Measurements from ENCODE around the gene CIB2.
A peak's percentile ranks its signal among the peaks of the same experiment; 100 is the strongest.

The CIB2 gene

DNA sequence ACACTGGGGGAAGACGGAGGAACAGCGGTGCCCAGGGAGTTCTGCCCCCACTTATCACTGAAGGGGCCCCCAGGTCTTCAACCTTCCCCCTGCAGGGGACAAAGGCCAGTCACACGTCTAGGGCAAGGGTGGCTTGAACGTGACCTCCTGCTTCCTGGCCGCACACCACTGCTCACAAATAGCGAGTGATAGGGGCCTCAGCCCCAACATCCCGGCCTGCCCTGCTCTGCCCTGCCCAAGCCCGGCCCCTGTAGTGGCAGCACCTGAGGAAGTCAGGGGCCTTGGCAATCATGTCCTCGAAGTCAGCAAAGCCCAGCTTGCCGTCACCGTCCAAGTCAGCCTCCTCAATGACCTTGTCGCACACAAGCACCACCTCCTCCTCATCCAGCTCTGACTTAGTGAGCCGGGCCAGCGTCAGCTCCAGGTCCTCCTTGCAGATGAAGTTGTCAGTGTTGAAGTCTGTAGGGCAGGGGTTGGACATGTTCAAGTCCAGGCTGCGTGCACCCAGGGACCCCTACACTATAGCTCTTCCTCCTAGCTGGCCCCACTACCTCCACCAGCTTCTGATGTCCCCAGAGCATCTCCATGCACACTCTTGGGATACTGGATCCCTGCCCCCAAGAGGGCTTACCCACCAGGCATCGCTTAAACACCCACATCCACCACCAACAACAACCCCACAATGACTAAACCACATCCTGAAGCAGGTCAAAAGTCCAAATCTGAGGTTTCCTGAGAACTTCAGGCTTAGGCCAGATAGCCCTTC lies 25.6 kb downstream of the CIB2 start:
- peak; percentile 45 for DNase-seq

DNA sequence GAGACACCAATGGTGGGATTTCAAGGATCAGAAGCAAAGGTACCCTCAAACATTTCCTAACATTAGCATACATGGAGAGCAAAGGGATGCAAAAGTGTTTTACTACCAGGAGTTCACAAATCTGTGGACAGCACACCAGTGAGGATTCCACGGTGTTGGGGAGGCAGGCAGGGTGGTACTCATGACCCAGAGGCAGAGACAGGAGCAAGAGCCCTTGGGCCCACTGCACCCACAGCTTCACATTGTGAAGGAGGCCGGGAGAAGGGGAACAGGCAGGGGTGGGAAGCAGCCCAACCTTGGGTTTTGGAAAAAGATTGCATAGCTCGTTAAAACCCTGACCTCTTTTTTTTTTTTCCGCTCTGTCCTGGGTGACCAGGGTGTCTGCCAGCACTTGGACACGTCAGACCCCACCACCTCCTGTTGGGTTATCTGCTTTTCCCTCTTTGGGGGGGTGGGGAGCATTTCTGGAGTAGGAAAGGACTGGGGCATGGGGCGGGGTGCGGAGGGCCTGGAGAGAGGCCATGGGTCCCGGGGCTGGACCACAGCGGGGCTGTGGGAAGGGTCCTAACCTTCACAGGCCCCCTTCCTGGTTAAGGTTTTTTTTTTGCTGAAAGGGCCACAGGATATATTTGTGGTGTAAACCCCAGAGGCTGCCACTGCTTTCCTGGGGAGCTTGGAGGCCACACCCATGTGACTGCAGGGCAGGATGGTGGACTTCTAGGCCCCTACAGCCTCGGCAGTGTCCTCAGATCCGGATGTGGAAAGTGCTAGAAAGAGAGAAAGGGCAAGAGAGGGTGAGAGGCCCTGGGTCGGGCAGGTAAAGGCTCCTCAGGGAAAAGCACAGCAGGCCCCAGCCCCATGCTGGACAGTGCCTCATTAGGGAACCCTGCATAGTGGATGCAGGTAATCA lies 26.4 kb downstream of the CIB2 start:
- peak; percentile 35 for DNase-seq

DNA sequence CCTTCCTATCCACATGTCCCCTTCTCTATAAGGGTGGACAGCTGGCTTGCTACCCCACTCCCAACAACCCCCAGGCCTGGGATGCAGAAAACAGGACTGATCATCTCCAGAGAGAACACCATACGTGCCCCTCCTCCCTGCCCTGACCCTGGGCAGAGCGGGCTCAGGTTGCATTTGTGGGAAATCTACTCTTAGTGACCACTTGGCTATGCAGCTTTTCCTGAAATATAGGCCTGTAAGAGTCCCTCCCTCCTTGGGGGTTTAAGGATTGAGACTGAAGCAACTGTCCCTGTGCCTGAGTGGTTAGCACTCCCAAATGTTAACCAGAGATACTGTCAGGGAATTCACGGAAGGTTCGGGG lies 27.1 kb downstream of the CIB2 start:
- DNase-seq, result no peak

DNA sequence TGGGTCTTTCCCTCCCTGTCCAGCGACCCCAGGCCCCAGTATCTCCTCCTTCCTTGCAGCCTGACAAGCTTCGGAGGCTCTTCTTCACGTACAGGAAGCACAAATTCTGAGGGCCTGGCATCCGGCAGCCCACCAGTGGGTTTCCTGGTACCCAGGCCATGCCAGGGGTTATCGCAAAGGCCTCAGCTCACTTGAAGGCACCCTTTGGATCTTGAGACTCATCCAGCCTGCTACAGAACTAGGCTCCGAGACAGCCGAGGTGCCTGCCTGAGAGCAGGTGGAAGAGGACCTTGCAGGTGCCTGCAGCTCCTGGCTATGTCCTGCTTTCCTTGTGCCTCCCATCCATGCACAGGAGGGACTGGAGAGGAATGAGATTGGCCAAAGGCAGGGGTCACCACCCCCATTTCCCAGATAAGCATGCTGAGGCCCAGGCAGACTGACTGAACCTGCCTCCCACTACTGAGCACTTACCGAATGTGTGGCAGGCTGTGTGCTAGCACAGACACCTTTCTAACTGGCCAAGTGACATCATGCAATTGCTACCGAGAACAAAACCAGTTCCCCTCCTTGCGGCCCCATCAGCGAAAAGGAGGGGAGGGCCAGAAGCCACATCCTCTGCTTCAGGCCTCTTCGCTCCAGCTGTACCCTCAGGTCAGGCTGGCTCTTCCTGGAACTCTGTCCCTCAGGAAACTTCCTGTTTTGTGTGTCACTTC lies 27.7 kb downstream of the CIB2 start:
- DNase-seq, result peak; percentile 61

DNA sequence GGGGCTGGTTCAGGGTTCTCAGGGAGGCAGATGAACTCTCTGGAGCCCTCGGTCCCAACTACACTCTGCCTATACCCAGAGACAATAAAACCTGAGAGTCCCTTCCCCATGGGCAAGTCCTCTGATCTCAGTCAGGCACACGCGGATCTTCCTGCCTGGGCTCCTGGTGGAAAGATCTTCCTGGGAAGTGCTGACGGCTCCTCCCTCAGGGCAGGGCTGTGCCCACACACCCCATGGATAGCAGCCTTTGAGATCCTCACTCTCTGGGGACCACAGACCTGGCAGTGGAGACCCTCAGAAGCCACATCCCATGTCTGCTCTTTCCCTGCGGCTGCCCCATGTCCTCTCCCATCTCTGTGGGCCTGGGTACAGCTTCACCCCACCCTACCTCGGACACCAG lies 28.5 kb downstream of the CIB2 start:
- DNase-seq, result peak; percentile 49

DNA sequence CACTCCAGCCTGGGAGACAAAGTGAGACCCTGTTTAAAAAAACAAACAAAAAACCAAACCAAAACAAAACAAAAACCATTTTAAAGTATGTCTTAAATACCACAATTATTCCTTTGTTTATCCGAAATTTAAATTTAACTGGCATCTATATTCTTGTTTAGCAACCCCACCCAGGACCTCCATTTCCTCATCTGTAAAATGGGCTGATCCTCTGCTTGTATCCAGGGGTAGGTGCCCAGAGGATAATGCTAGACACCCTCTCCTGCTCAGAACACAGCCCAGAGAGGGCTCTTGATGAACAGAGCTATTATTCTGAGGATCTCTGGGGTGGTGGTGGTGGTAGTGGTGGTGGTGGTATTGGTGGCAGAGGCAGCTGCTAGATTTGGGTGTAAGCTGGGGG lies 29.0 kb downstream of the CIB2 start:
- DNase-seq, result no peak

DNA sequence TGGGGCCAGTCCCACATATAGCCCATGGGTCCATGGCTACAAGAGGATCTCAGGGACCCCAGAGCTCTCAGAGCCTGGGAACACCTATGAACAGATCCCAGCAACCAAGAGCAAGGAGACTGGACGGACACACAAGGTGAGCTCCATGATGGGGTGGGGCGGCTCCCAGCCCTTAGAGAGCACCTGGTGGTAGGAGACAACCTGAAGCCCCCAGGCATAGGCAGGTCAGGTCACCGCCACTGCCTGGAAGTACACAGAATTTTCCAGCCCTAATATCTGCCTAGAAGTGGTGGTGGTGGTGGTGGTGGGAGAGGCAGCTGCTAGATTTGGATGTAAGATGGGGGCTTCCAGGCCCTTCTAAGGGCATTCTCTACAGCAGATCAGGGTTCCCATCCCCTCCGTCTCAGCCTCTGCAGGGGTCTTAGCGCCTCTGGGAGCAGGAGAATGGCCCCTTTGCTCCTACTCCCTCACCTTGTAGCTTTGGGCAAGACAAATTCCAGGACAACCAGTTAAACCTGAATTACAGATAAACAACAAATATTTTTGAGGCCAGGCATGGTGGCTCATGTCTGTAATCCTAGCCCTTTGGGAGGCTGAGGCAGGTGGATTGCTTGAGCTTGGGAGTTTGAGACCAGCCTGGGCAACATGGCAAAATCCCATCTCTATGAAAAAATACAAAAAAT lies 29.7 kb downstream of the CIB2 start:
- DNase-seq, result peak; percentile 67

DNA sequence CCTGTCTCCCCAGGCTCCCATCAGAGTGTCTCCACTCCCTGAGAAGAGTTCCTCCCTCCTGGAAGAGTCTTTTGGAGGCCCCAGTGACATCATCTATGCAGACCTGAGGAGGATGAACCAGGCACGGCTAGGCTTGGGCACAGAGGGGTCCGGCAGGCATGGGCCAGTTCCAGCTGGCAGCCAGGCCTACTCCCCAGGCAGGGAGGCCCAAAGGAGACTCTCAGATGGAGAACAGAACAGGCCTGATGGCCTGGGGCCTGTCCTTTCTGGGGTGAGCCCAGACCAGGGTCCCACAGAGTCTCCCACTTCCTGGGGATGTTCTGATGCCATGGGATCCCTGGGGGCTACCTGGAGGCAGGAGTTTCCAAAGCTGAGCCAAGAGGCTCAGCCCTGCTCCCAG lies 30.4 kb downstream of the CIB2 start:
- DNase-seq, result peak; percentile 45

DNA sequence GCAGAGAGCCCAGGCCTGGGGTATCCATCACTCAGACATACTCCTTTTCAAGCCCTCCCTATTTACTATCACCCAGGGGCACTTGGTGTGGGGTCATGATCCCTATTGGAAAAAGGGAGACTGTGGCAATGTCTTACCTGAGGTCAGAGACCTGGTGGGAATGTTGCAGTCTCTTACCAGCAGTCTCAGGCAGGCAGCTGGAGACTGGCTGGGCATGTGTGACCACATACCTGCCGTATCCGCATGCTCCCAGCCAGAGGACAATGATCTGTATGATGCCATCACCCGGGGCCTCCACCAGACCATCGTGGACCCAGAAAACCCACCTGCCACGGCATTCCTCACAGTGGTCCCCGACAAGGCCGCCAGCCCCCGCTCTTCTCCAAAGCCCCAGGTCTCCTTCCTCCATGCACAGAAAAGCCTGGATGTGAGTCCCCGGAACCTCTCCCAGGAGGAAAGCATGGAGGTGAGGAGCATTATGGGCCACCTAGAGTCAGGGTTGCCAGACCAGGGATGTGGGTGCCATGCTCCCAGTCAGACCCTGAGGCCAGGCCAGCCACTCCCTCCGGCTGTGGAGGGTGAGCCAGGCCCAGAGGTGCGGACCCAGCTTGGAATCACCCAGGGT lies 33.0 kb downstream of the CIB2 start:
- DNase-seq, result peak; percentile 54

DNA sequence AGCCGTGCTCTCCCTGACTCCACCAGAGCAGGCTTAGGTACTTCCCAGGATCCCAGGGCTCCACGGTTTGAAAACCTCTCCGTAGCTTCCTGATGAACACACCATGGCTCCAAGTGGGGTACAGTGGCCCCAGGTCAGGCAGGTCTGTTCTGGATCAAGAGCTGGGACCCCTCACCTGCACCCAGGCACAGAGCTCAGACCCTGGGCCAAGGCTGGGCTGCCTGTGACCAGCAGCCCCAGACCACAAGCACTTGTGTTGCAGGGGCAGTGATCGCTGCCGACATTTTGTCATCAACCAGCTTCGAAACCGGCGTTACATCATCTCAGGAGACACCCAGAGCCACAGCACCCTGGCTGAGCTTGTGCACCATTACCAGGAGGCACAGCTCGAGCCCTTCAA lies 33.6 kb downstream of the CIB2 start:
- peak; percentile 50 for DNase-seq

DNA sequence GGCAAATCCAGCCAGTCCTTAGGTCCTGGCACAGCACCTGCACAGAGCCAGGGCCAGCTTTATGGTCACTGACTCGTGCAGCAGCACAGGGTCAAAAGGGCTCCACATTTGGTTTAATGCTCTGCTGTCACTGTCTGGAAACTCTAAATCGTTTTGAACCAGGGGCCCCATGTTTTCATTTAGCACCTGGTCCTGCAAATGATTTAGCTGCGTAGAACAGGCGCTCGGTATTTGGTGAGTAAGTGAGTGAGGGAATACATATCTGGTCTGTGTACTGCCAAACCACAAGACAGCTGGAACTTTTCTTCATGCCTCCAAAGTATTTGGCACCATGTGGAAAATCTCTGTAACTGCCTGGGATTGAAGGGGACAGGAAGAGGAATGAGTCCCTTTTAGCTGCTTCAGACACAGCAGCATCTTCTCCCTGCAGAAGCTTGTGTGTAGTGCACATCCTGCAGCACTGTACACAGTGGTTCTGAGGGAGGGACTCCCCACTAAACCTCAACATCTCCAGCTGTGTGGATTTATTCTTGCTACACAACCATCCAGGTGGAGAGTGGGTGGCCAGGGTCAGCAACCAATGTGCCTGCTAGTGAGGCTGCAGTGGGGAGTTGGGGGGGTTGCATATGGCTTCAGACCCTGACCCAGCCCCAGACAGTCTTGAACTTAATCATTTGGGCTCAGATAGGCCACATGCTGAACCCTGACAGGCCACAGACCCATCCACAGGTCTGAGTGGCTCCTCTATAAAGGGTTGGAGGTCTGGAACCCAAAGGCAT lies 37.8 kb downstream of the CIB2 start:
- DNase-seq, result no peak

DNA sequence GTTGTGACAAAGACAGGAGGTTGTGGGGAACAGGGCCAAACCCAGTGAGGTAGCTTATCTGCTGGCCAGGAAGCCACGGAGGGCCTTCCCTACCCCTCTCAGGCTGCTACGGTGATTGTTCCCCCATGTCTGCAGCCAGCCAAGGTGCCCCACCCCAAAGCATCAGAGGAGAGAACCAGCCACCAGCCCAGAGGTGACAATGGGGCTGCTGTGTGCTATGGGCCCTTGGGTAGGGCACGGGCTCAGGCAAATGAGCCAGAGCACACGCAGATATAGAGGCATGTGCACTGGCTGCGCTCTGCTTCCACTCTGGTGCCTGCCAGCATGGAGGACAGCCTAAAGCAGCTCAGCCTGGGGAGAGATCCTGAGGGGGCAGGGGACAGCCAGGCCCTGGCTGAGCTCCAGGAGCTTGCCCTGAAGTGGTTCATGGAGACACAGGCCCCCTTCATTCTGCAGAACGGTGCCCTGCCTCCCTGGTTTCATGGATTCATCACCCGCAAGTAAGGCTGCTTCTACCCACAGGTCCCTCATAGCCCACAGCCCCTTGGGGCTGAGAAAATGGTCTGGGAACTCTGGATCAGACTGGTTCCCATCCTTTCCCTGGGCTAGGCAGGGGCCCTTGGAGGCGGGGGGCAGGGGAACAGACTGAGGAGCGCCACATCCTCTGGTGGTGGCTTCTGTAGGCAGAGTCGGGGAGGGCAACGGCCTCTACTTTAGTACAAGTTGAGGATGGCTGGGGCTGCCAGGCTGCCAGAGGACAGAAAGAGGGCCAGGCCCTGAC lies 38.8 kb downstream of the CIB2 start, which contains the start of gene SH2D7:
Gene SH2D7, plus strand, starts transcription at position 301 of the 781 bp plus-strand sequence. Its CDS starts 24 bp downstream, at position 325.
- no peak for DNase-seq

DNA sequence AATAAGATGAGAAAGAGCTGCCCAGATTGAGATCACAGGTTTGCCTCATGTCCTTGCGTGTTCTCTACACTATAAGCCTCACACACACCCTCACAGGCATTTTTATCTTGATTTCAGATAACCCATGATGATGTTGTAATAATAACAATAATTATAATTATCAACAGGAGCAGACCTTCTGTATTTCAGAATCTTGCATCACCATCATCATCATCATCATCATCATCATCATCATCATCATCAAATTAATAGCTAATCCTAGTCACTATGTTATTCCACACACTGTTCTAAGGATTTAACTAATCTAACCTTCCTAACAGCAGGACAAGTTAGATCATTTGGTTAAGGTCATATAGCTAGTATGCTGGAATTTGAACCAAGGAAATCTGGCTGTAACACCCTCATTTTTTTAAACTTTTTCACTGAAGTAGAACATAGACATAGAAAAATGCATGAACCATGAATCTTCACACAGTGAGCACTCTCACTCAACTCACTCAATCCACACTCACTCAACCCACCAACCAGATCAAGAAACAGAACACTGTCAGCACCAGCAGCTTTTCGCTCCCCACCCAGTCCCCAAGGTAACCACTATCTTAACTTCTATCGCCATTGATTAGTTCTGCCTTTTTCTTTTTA lies 40.7 kb downstream of the CIB2 start:
- DNase-seq, result no peak

DNA sequence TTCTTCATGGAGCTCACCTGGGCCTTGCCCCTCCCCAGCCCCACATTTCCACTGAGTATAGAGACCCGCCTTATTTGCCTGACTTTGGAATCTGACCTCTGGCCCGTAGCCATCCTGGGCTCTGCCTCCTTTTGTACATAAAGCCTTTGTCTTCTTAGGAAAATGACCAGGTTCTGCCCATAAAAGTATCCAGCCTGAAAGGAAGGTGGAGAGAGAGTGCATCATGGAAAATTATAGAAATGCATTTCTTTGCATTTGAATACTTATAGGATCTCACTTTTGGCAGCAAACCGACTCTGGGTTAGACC lies 42.5 kb downstream of the CIB2 start:
- DNase-seq, result no peak

DNA sequence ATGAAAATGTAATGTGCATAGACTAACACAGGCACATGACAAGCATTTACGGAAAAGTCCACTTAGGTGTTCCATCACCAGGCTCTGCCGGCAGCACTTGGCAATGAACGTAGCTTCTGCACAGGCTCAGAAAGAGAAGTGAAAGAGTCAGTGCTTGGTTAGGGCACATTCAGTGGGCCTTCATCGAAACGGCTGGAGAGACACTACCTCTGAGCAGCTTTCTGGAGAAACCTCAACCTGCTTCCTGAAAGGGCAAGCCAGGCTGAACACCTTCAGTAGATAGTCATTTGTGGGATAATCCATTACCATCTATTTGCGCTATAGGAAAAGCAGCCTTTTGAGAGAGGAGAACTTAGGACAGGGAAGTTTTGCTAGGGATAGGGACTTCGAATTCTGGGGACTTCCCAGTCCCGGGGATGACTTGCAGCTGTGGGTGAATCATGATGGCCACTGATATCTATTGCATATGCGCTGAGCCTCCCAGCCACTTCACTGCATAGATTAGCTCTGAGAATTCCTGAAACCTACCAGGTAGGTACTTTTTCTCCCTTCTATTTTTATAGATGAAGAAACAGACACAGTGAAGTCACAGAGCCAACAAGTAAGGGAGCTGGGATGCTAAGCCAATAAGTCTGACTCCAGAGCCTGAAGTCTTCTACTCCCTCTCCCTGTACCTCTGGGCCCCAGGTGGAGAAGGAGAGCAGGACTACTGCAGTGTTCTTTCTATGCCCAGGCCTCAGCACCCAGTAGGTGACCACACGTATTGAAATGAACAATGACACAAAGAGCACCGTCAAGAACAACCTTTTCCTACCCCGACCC lies 43.1 kb downstream of the CIB2 start:
- DNase-seq, result peak; percentile 46

DNA sequence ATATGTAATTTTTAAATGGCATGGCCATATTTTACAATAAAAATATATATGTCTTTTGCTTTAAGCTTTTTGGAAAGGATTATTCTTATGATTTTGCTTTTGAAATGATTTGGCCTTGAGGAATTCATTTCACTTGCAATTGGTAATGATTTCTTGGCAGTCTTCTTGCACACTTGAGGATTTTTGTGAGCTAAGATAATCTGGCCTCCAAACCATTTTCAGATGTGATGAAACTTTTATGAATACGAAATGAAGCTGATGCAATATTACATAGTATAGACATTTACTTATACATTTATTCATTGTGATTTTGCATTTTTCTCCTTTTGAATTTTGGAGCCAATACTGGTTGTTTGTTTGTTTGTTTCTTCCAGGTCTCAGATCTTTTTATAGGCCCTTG lies 45.3 kb downstream of the CIB2 start:
- DNase-seq, result no peak

DNA sequence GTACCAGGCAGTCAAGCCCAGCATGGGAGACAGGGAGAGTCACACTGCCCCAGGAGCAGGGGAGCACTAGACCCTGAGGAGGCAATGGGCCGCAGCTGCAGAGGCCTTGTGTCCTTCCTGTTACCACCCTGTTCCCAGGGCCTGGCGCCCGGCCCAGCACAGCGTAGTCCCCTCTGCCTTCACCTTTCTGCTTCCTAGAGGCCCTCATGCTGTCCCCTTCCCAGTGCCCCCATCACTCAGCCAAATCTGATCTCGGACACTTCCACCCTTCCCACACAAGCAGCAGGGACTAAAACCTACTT lies 46.8 kb downstream of the CIB2 start:
- no peak for DNase-seq

DNA sequence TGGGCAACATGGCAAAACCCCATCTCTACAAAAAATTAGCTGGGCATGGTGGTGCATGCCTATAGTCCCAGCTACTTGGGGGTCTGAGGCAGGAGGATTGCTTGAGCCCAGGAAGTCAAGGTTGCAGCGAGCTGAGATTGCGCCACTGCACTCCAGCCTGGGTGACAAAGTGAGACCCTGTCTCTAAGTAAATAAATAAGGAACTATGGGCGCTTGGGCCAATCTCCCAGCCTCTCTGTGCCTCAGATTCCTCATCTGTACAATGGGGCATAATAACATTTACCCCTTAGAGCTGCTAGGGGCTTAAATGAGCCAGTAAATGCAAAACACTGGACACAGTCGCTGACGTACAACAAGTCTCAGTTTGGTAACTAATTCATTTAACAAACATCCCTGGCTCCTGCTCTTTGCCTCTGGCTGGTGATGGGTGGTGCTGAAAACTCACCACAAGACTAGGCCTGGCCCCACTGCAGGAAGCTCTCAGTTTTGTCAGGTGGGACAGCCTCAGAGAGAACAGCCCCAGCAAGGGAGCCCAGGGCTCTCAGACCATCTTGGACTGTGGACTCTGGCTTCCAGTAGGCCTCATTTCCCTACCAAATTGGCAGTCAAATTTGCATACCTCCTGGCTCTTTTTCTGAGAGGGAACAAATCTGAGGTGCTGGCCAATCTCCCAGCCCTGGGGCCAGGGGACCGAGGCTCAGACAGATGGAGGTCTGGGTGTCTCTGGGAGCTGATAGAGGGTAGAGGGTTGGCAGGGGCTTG lies 47.4 kb downstream of the CIB2 start:
- no peak for DNase-seq

DNA sequence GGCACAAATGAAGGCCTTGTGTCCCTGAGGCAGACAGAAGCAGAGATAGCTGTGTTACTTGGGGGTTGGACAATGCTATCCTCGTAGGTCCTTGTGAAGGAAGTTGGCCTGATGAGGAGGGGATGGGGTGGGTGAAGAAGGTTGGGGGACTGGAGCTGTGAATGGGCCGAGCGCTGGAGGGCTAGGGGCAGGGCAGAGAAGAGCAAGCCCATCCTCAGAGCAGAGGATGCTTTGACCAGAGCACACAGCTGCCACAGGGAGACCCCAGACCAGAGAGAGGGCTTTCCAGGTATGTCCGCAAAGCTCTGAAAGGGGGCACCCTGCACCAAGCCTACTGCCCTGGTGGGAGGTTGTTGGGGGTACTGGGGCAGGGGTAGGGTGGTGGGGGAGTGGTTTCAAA lies 48.1 kb downstream of the CIB2 start:
- no peak for DNase-seq

Measured in islet precursor cell (in vitro differentiated cells).